Right lung (tissue), 5 donors: ENCODE results near the gene SHISAL1. TPM values are rescaled to one million over a fixed set of nuclear protein-coding genes. Genes with fewer than 3 reads are reported as not detected.
A peak's percentile ranks its signal among the peaks of the same experiment; 100 is the strongest.
"Not testable (repeated sequence)": the region's sequence is repeated elsewhere in the genome, so short reads cannot be mapped to it uniquely, and the experiment has no call there.

Experiments used
- DNase-seq, 2 donors: peaks; one replicate each; pipeline ENCODE4 v3.0.0-alpha.2; 2013
- polyA plus RNA-seq, 5 donors: library from polyadenylated mRNA; unstranded; fragments of 120-200 nt; gene quantifications; one replicate each; pipeline versions ENCODE4 v1.2.1 to v1.2.3, GENCODE V29; 2013; ENCODE audit warnings: inconsistent platforms in 1 of 5, low replicate concordance in 1 of 5; ENCODE audit not compliant: insufficient read length in 5 of 5, insufficient read depth in 1 of 5

Gene SHISAL1
- polyA plus RNA-seq, 5 donors, result 0.60 to 1.7 (median 0.98) TPM

- DNase-seq, result not testable (repeated sequence)
These were observed 71.6 kb downstream of the SHISAL1 start for GRCh38 chr22:44241121-44241520.

GRCh38 chr22:44237290-44237689, 75.5 kb downstream of the SHISAL1 start:
- no peak for DNase-seq

- not testable (repeated sequence) for DNase-seq
These were observed 78.4 kb downstream of the SHISAL1 start for GRCh38 chr22:44234372-44234771.

DNA sequence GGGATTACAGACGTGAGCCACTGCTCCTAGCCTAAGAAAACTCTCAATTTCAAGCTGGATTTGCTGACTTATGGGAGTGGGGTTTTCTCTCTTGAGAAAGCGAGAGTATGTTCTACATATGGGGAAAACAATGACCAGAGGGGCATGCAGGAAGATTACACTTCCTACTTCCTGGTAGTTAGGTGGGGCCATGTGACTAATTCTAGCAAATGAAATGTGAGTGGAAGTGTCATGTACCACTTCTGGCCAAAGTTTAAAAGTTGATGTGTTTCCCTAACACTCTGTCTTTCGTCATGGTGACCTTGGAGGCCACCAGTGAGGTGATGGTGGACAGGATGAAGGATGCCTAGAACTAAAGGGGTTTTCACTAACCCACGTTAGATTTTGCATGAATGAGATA, 81.5 kb downstream of the SHISAL1 start:
- DNase-seq, result no peak

- DNase-seq, result no peak
These were observed 82.9 kb downstream of the SHISAL1 start for GRCh38 chr22:44229809-44230208.

DNA sequence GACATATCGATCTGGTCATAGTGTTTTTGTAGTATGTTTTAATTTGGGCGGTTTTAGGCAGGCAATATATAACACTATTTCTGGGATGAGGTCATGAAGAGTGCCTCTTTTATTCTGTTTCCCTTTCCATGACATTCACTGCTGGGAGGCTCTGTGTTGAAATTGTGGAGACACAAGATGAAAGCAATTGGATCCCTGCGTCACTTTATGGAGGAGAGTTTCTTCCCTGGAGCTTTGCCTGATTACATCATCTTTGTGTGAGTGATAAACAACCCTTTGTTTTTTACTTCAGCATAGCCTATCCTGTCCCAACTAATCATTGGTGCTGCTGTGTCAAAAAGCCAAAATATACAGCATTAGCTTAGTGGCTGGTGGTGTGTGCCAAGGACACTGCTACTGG, 83.4 kb downstream of the SHISAL1 start:
- no peak for DNase-seq

DNA sequence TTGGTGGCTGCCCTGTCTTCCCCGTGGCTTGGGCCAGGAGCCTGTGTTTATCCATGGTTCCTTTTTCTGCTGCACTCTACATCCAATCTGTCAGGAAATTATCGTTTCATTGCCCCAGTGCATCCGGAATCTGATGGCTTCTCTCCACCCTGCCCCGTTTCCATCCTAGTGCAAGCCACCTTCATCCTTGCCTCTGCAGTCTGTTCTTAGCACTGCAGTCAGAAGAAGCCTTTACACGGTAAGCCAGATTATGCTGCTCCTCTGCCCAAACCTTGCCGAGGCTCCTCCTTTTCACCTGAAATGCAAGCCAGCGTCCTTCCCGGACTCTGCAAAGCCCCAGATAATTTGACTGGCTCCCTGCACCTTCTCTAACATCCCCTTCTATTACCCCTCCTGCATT, 86.9 kb downstream of the SHISAL1 start:
- no peak for DNase-seq

DNA sequence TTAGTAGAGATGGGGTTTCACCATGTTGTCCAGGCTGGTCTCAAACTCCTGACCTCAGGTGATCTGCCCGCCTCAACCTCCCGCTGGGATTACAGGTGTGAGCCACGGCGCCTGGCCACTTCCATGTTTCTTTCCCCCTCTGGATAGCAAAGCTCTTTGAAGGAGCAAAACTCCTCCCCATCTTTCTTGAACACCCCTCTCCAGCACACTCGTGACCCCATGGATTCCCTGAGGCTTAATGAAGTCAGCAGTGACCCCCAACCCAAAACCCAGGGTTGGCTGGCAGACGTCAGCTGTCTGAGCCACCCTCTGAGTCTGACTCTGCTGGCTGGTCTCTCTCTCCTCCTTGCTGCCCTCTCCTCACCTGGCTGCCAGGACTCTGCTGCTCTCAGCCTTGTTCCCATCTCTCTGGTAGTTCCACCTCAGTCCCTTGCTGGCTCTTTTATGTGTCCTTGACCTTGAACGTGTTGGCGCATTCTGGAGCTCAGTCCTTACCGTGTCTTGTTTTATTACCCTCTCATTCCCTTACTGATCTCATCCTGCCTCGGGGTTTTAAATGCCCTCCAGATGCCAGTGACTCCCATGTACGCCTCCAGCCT, 87.6 kb downstream of the SHISAL1 start:
- no peak for DNase-seq

- DNase-seq, result no peak
These were observed 88.6 kb downstream of the SHISAL1 start for GRCh38 chr22:44224166-44224565.

DNA sequence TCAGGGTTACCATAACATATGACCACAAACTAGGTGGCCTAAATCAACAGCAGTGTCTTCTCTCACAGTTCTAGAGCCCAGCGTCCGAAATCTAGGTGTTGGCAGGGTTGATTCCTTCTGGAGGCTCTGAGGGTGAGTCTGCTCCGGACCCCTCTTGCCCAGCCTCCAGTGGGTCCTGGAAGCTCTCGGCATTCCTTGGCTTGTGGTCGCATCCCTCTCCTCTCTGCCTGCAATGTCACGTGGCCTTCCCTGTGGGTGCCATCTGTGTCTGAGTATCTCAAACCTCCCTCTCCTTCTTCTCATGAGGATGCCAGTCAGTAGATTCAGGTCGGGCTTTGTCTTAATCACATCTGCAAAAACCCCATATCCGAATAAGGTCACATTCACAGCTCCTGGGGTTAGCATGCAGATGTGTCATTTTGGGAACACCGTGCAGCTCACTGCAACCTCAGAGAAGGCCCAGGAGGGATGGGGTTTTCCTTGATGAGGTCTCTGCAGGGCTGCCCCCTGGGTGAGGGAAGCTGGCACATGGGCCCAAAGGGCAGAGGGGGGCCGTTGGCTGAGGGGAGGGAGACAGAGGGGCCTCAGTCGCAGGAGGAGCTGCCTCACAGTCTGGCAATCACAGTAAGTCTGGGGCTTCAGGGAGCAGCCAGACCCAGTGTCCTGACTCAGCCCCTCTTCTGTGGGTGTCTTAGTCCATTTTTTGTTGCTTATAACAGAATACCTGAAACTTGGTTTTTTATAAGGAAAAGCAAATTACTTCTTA, 90.9 kb downstream of the SHISAL1 start:
- DNase-seq, result no peak

DNA sequence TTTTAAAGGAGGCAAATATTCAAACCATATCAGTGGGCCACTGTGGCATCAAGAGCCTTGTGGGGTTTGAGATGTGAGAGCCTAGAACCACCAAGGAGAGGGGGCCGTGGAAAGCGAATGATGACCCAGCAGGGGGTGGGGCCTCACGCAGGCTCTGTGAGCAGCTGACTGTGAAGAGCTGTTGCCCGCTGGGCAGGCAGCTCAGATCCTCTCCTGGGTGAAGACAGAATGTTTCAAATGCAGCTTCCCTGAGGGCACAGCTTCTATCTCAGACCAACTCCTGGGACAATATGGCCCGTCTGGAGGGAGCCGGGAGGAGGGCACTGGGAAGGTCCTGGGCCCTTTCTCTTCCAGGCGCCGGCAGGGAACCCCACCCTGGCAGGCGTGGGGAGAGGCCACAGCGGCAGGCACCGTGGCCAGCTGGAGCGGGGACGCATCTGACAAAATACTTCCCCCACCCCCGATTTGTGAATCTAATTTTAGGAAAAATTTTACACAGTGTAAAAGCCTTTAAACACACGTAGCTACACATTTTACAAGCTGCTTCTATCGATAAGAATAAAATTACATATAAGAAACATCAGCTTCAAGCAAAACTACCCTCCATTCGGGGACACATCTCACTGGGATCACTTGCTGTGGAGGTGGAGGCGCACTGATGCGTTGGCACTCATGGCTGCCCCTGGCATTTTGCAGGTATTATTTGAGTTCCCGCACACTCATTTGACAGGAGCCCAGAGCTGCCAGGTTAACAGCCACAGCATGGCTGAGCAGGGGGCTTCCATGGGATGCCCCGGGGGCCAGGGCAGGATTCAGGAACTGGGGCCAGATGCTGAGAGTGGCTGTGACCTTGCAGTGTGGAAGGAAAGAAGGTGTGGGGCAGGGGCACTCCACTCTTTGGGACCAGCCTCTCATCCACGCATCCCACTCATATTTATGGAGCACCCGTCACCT, 91.7 kb downstream of the SHISAL1 start:
- DNase-seq, result no peak

DNA sequence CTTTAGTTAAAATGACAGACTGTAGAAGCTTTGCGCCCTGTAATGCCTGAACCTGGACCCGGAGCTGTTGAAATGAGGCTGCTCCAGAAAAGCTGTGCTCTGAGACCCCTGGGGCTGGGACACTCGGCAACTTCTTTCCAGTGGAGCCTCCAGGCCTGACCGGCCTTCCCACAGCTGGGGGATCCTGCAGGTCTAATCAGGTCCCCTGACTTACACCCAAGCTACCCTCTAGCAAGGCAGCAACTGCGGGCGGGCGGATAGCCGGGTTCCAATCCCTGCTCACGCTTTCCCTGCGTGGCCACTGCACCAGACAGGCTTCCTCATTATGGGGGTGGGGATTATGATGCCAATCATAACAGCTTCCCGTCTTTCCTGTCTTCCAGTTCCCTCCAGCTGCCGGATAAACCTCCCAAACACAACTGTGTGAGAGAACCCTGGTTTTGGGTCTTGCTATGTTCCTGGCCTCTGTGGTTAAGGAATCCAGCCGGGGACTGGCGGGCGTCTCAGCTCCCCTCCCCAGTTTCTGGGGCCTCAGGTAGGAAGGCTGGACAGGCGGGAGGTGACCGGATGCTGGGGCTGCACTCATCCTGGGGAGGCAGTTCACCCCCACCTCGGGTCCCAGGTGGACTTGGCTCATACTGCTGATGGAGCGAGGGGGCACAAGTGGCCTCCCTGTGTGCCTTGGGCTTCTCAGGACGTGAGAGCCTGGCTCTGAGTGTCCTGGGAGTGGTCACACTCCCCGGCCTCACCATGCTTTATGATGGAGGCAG, 93.5 kb downstream of the SHISAL1 start:
- no peak for DNase-seq

DNA sequence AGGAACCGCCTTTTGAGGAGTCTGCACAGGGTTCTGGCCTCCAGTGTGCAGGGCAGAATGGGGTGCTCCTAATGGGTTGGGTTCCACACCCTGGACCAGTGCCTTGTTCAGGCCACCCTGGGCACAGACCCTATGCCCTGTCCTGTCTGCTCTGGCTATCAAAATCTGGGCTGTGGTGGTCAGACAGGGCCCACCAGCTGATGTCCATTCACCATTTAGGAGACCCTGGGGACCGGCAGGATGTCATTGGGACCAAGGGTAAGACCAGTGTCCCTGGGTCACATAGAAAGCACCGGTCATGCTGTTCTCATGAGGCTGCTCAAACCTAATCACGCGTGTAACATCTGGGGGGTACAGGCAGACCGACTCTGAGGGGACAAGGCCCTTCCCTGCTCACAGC, 94.7 kb downstream of the SHISAL1 start:
- no peak for DNase-seq

DNA sequence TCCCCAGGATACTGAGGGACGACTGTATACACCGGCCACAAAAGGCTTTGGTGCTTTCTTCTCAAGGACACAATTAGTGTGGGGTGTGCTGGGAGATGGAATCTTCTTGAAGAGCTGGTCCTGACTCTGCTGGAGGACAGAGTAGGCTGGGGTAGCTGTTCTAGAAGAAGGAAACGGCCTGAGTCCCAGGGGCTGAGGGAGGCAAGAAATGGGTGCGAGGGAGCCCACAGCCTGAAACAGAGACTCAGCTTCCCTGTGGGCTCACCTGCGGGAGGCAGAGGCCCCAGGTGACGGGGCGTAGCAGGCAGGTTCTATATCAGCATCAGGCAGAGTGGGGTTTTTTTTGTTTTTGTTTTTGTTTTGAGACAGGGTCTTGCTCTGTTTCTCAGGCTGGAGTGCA, 95.4 kb downstream of the SHISAL1 start:
- DNase-seq, result no peak

DNA sequence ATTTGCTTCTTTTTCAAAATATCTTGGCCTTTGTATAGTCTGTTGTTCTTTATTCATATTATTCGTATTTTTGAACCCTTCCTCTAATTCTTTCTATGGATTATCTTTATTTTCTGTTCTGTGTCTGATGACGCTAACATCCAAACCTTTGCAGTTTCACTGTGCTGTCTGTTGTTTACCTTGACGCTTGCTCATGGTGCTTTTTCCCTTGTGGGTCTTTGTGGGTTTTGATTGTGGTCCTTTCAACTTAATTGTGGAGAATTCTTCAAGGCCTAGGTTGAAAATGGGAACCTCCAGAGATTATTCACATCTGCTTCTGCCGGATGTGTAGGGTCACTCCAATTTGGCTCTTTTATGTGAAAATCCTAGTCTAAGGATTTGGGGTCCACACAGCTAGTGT, 97.5 kb downstream of the SHISAL1 start:
- no peak for DNase-seq

- DNase-seq, result no peak
These were observed 98.0 kb downstream of the SHISAL1 start for GRCh38 chr22:44214764-44215163.

GRCh38 chr22:44214187-44214586, 98.6 kb downstream of the SHISAL1 start:
- no peak for DNase-seq

DNA sequence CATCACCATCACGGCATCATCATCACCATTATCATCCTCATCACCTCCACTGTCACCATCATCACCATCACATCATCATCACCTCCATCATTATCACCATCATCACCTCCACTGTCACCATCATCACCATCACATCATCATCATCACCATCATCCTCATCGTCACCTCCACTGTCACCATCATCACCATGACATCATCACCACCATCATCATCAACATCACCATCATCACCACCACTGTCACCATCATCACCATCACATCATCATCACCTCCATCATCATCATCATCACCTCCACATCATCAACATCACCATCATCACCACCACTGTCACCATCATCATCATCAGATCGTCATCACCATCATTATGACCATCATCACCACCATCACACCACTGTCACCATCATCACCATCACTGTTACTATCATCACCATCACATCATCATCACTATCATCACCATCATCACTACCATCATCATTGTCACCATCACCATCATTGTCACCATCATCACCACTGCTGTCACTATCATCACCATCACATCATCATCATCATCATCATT, 99.2 kb downstream of the SHISAL1 start:
- DNase-seq, result no peak

DNA sequence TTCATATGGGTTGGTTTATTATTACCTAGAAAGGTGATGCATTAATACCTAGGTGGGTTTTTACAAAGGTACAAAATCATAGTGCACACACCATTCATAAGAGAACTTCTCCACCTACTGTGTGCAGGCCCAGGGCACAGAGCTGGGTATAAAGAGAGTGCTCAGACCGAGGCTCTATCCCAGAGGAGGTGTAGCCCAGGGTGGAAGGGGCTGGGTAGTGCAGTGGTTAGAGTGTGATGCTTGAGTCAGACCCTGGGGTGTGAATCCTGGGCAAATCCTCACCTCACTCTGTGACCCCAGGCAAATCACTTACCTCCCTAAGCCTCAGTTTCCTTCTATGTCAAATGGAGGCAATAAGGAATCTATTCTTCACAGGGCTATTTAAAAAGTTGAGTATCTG, 99.8 kb downstream of the SHISAL1 start:
- no peak for DNase-seq

DNA sequence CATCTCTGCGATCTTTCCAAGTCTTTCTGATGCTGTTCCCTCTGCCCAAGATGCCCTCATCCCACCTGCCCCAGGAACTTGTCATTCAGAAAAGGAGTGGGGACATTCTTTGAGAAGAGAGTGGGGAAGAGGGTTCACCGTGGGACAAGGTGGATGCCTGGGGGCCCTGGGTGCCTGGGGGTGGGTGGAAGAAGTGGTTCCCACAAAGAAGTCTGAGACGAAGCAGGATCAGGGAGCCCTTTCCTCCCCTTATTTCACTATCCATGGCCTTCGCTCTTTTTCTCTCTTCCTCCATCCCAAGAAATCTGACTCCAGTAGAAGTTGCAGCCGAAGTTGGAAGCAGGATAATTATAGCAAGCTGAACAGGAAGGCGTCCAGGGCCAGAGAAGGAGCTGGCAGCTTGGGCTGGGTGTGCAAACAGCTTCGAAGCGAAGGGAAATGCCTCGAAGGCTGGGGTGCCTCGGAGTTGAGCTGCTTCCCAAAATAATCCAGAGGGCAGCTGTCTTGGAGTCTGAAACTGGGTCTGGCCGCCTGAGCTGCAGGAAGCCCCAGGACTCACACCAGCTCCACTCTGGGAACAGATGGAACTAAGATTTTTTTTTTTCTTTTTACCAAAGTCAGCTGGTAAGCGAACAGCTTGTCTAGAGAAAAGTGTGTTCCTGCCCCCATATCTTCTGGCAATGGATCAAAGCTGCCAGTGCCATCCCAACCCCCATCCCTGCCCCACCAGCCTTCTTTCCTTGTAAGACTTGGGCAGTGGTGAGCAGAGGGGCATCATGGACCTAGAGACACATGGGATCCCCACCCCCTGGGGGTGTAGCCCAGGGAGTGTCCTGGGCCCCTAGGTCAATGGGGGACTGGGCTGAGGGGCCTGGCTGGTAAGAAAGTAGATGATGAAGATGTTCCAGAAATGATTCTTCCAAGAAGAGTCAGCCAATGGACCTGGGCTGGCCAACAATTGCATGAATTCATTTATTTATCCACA, 100.5 kb downstream of the SHISAL1 start:
- peak; percentile 38 to 43 for DNase-seq
